ENCODE data around the gene ARFRP1. TPM values are rescaled to one million over a fixed set of nuclear protein-coding genes. Genes with fewer than 3 reads are reported as not detected.

The ARFRP1 gene
- total RNA-seq, 1 experiment from 2014 or later: 119 TPM

- intact Hi-C loops (cut with micrococcal nuclease; ENCODE audit: unreplicated experiment): no loop called here
- no peaks in the 10 kb centered on the region for H3K27me3 Mint-ChIP-seq (ENCODE audit: insufficient read depth, unreplicated experiment)
- H3K36me3 ChIP-seq (ENCODE audit: control insufficient read depth, insufficient read depth, low read length): peaks cover 9% of the 10 kb centered on the region
- H3K27me3 ChIP-seq (replicated peaks; ENCODE audit: control insufficient read depth, insufficient read depth, low read length): no peaks in the 10 kb centered on the region
- POLR2A ChIA-PET: no interaction called here
- no peak overlapping the region for H3K27ac Mint-ChIP-seq (ENCODE audit: unreplicated experiment)
- TSS peak; percentile 22 for BruUV-seq (replicated peaks)
- no peak overlapping the region for H3K4me3 ChIP-seq (ENCODE audit: low read depth, low read length)
- H3K36me3 Mint-ChIP-seq (ENCODE audit: insufficient read depth, unreplicated experiment): peaks cover 68% of the 10 kb centered on the region
- H3K4me1 Mint-ChIP-seq (ENCODE audit: low read depth, unreplicated experiment): no peaks in the 10 kb centered on the region
- H3K4me1 ChIP-seq: peaks cover 24% of the 10 kb centered on the region
- no peak overlapping the region for H3K4me3 Mint-ChIP-seq (ENCODE audit: unreplicated experiment)
- CTCF ChIA-PET: no interaction called here
- no peaks in the 10 kb centered on the region for H3K9me3 Mint-ChIP-seq (ENCODE audit: unreplicated experiment)
- no peak for DNase-seq
- no peak for TF ChIP-seq CTCF (IDR thresholded peaks at IDR 0.05; ENCODE audit: insufficient read depth in 1 of 2, low read depth in 1 of 2, low read length in 1 of 2, severe bottlenecking in 1 of 2, unreplicated experiment in 1 of 2)
- H3K9me3 ChIP-seq: no peaks in the 10 kb centered on the region
Measured at GRCh38 chr20:63743210-63743970, 35.6 kb upstream of the ARFRP1 start.

- BruUV-seq (replicated peaks): no TSS peak
- Histone ChIP-seq H3K27me3 (replicated peaks; ENCODE audit: control insufficient read depth, insufficient read depth, low read length) (no peaks in the 10 kb centered on the region), H3K36me3 (ENCODE audit: control insufficient read depth, insufficient read depth, low read length) (peaks cover 9% of the 10 kb centered on the region), H3K4me1 (peaks cover 28% of the 10 kb centered on the region), H3K9me3 (no peaks in the 10 kb centered on the region), H3K4me3 (ENCODE audit: low read depth, low read length) (no peak overlapping the region)
- no peaks in the 10 kb centered on the region for H3K9me3 Mint-ChIP-seq (ENCODE audit: unreplicated experiment)
- intact Hi-C loops (cut with micrococcal nuclease; ENCODE audit: unreplicated experiment): no loop called here
- no peak overlapping the region for H3K4me3 Mint-ChIP-seq (ENCODE audit: unreplicated experiment)
- no peak for TF ChIP-seq CTCF (IDR thresholded peaks at IDR 0.05; ENCODE audit: insufficient read depth in 1 of 2, low read depth in 1 of 2, low read length in 1 of 2, severe bottlenecking in 1 of 2, unreplicated experiment in 1 of 2)
- CTCF ChIA-PET: no interaction called here
- POLR2A ChIA-PET: no interaction called here
- no peaks in the 10 kb centered on the region for H3K4me1 Mint-ChIP-seq (ENCODE audit: low read depth, unreplicated experiment)
- no peaks in the 10 kb centered on the region for H3K27me3 Mint-ChIP-seq (ENCODE audit: insufficient read depth, unreplicated experiment)
- no peak overlapping the region for H3K27ac Mint-ChIP-seq (ENCODE audit: unreplicated experiment)
- peaks cover 75% of the 10 kb centered on the region for H3K36me3 Mint-ChIP-seq (ENCODE audit: insufficient read depth, unreplicated experiment)
- no peak for DNase-seq
Measured at GRCh38 chr20:63742381-63743024, 34.7 kb upstream of the ARFRP1 start.

DNA sequence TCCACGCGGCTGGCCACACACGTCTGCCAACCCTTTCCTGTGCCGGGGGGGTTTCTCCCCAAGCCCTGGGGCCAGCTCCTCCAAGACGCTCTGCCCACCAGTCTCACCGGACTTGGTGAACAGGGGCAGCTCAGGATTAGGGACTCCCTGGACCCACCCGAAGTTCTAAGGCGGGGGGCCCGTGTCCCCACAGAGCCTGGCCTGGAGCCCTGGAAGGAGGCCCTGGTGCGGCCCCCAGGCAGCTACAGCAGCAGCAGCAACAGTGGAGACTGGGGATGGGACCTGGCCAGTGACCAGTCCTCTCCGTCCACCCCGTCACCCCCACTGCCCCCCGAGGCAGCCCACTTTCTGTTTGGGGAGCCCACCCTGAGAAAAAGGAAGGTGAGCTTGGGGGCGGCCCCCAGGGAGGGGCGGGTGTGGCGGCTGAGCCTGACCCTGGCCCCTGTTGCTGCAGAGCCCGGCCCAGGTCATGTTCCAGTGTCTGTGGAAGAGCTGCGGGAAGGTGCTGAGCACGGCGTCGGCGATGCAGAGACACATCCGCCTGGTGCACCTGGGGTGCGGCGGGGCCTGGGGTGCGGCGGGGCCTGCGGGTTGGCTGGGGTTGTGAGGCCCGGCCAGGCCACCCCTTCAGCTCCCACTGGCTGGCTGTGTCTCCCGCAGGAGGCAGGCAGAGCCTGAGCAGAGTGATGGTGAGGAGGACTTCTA is 34.1 kb upstream of the ARFRP1 start:
- POLR2A ChIA-PET: interaction anchor here (0.6 to 1.6 kb wide), 7 partner anchors 10 to 221 kb away, joined by 4 to 25 read pairs (median 4); partner anchors contain the start of genes ARFRP1, PPDPF, TPD52L2 and UCKL1
- peaks cover 9% of the 10 kb centered on the region for H3K36me3 ChIP-seq (ENCODE audit: control insufficient read depth, insufficient read depth, low read length)
- H3K4me1 ChIP-seq: peaks cover 28% of the 10 kb centered on the region
- no peak for TF ChIP-seq CTCF (IDR thresholded peaks at IDR 0.05; ENCODE audit: insufficient read depth in 1 of 2, low read depth in 1 of 2, low read length in 1 of 2, severe bottlenecking in 1 of 2, unreplicated experiment in 1 of 2)
- Mint-ChIP-seq H3K36me3 (ENCODE audit: insufficient read depth, unreplicated experiment) (peaks cover 78% of the 10 kb centered on the region), H3K27me3 (ENCODE audit: insufficient read depth, unreplicated experiment) (no peaks in the 10 kb centered on the region), H3K9me3 (ENCODE audit: unreplicated experiment) (no peaks in the 10 kb centered on the region), H3K27ac (ENCODE audit: unreplicated experiment) (peak overlapping the region; percentile 87), H3K4me3 (ENCODE audit: unreplicated experiment) (peak overlapping the region; percentile 88), H3K4me1 (ENCODE audit: low read depth, unreplicated experiment) (no peaks in the 10 kb centered on the region)
- intact Hi-C loops (cut with micrococcal nuclease; ENCODE audit: unreplicated experiment): loop anchor here (1.0 kb wide), 1 partner anchor 35 kb away; the partner anchor contains the start of gene ARFRP1
- no peaks in the 10 kb centered on the region for H3K9me3 ChIP-seq
- CTCF ChIA-PET: interaction anchor here (0.7 to 1.8 kb wide), 11 partner anchors 9 to 296 kb away, joined by 3 to 27 read pairs (median 7); partner anchors contain the start of genes ARFRP1, PTK6, SAMD10 and TPD52L2
- no TSS peak for BruUV-seq (replicated peaks)
- peak overlapping the region; percentile 72 for H3K4me3 ChIP-seq (ENCODE audit: low read depth, low read length)
- no peak for DNase-seq
- no peaks in the 10 kb centered on the region for H3K27me3 ChIP-seq (replicated peaks; ENCODE audit: control insufficient read depth, insufficient read depth, low read length)

Data from Caco-2 (cell line).